Tibial nerve (tissue), 4 donors: ENCODE data around the gene ZNF691. TPM values are rescaled to one million over a fixed set of nuclear protein-coding genes. Genes with fewer than 3 reads are reported as not detected.

Experiments
- DNase-seq, 2 donors: peaks; one replicate each; pipeline ENCODE4 v3.0.0-alpha.2; 2019; ENCODE audit warnings: low spot score in 2 of 2
- H3K27ac ChIP-seq, 4 donors: fragments of 200-600 bp; sonication (generic) in 3 of 4; one replicate each; pipeline ENCODE4 v1.5.1; 2017 to 2019; ENCODE audit warnings: mild to moderate bottlenecking in 1 of 4
- H3K27me3 ChIP-seq, 2 donors: fragments of 200-600 bp; sonication (generic) in 1 of 2; one replicate each; pipeline versions ENCODE4 v1.5.1 to v1.6.0; 2017 to 2019
- H3K36me3 ChIP-seq, 3 donors: fragments of 200-600 bp; sonication (generic); one replicate each; pipeline ENCODE4 v1.5.1; 2018 to 2019
- H3K4me1 ChIP-seq, 4 donors: fragments of 200-600 bp; sonication (generic) in 3 of 4; one replicate each; pipeline ENCODE4 v1.5.1; 2017 to 2019
- H3K4me3 ChIP-seq, 4 donors: fragments of 200-600 bp; sonication (generic) in 3 of 4; one replicate each; pipeline ENCODE4 v1.5.1; 2017 to 2019; ENCODE audit warnings: mild to moderate bottlenecking in 1 of 4, moderate library complexity in 1 of 4
- H3K9me3 ChIP-seq, 4 donors: fragments of 200-600 bp; sonication (generic) in 3 of 4; one replicate each; pipeline ENCODE4 v1.5.1; 2017 to 2019
- EP300 ChIP-seq, 2 donors: sonication (generic); formaldehyde crosslinking; IDR thresholded peaks; one replicate each; pipeline ENCODE4 v1.6.1; 2017; ENCODE audit warnings: antibody characterized with exemption in 2 of 2, mild to moderate bottlenecking in 1 of 2
- POLR2A ChIP-seq, 2 donors: fragments of 450-650 bp; IDR thresholded peaks; one replicate each; pipeline ENCODE4 v1.6.1; 2017; ENCODE audit warnings: antibody characterized with exemption in 2 of 2, mild to moderate bottlenecking in 2 of 2, moderate library complexity in 2 of 2
- WGBS, 2 donors: methylation state at CpG; one replicate each; pipeline ENCODE4 v1.1.5; 2018; 5-methylcytosine and 5-hydroxymethylcytosine counted together
- total RNA-seq, 4 donors: library from RNA; depleted of rRNA; stranded (reverse); fragments of >200 nt; gene quantifications; one replicate each; pipeline ENCODE4 v1.1.0, GENCODE V29; 2016
- TF ChIP-seq, protein P1 (sequence below), 5 experiments: fragments of 200-600 bp in 3 of 5; fragments of 450-650 bp in 2 of 5; sonication (generic) in 3 of 5; IDR thresholded peaks; one replicate each; pipeline ENCODE4 v1.5.1; 2016 to 2019; ENCODE audit warnings: antibody characterized with exemption in 5 of 5, mild to moderate bottlenecking in 3 of 5, moderate library complexity in 2 of 5

Gene ZNF691
- total RNA-seq, 4 donors from 2014 or later: 14.1 to 20.5 (median 16.9) TPM

DNA sequence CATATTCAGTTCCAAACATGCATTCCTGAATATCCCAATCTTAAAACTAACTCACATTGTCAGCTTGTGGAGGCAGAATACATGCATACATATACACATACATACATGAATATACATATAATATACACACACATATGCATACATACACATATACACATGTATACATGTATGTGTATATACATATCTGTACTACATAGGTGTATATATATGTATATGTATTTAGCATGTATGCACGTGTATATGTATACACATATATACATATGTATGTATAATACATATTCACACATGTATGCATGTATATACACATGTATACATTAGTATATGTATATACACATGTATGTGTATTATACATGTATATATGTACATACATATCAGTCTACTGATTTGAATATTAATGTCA, 1.2 kb upstream of the ZNF691 start:
- Histone ChIP-seq H3K27ac (peak overlapping the region in 1 of 4 donors; percentile 65), H3K27me3 (no peaks in the 10 kb centered on the region), H3K9me3 (no peaks in the 10 kb centered on the region), H3K4me3 (no peak overlapping the region), H3K36me3 (peaks cover 0 to 39% (median 0%) of the 10 kb centered on the region in 3 donors), H3K4me1 (peaks cover 0 to 53% (median 10%) of the 10 kb centered on the region in 4 donors)
- 67 to 81% methylated on average over 1 of the region's 1 CpG for WGBS, 2 donors
- TF ChIP-seq, protein P1, sequence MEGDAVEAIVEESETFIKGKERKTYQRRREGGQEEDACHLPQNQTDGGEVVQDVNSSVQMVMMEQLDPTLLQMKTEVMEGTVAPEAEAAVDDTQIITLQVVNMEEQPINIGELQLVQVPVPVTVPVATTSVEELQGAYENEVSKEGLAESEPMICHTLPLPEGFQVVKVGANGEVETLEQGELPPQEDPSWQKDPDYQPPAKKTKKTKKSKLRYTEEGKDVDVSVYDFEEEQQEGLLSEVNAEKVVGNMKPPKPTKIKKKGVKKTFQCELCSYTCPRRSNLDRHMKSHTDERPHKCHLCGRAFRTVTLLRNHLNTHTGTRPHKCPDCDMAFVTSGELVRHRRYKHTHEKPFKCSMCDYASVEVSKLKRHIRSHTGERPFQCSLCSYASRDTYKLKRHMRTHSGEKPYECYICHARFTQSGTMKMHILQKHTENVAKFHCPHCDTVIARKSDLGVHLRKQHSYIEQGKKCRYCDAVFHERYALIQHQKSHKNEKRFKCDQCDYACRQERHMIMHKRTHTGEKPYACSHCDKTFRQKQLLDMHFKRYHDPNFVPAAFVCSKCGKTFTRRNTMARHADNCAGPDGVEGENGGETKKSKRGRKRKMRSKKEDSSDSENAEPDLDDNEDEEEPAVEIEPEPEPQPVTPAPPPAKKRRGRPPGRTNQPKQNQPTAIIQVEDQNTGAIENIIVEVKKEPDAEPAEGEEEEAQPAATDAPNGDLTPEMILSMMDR (IDR thresholded peaks at IDR 0.05): no peak
- no peak for TF ChIP-seq POLR2A (IDR thresholded peaks at IDR 0.05)
- TF ChIP-seq EP300 (IDR thresholded peaks at IDR 0.05): no peak
- no peak for DNase-seq

DNA sequence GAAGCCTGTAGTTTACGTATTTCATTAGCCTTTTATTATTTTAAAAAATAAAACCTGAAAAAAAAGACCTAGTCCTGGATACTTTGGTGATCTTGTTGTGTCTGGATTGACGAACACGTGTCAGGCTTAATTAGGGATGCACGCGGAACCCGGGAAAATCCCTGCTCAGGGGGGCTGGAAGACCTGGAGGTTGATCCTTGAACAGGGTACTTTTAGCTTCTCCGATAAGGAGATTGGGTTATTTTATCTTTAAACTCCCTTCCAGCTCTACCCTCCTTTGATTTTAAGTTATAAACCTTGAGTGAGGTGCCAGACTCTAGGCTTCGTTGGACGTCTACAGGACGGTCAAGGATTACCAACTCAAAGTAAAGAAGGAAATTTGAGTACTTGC, 552 bp upstream of the ZNF691 start:
- Histone ChIP-seq H3K4me1 (peaks cover 0 to 53% (median 10%) of the 10 kb centered on the region in 4 donors), H3K9me3 (no peaks in the 10 kb centered on the region), H3K27me3 (no peaks in the 10 kb centered on the region), H3K4me3 (peak overlapping the region; percentile 45 to 97 (median 80)), H3K27ac (peak overlapping the region in 2 of 4 donors; percentile 45 to 95), H3K36me3 (peaks cover 0 to 46% (median 0%) of the 10 kb centered on the region in 3 donors)
- WGBS, 2 donors: 10 to 11% methylated on average over 10 of the region's 10 CpGs
- TF ChIP-seq, protein P1 (IDR thresholded peaks at IDR 0.05): no peak
- TF ChIP-seq EP300 (IDR thresholded peaks at IDR 0.05): no peak
- no peak for TF ChIP-seq POLR2A (IDR thresholded peaks at IDR 0.05)
- no peak for DNase-seq

DNA sequence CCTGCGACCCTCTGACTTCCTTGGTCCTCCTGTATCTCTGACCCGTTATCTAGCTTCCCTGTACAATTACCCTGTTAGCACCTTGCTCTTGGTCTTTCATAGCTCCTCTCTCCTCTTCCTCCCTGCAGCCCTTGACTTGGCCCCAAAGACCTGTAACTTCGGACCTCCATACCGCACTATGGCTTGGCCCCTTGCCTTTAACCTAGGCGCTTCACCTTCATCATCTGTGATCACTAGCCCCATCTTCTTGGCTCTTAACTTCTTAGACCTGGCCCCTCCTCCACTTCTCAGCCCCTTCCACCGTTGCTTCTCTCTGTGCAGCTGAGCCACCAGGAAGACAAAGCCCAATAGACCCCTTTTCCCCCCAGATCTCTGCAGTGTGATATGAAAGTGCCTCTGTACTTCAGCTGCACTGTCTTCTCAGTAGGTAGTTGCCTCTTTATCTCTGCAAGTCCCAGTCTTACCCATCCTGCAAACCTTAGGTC, 740 bp downstream of the ZNF691 start:
- no peaks in the 10 kb centered on the region for H3K27me3 ChIP-seq
- peaks cover 0 to 53% (median 10%) of the 10 kb centered on the region in 4 donors for H3K4me1 ChIP-seq
- H3K4me3 ChIP-seq: peak overlapping the region; percentile 80 to 97 (median 89)
- H3K9me3 ChIP-seq: peaks cover 0 to 12% (median 0%) of the 10 kb centered on the region in 4 donors
- no peak for DNase-seq
- peak overlapping the region; percentile 76 to 95 (median 88) for H3K27ac ChIP-seq
- H3K36me3 ChIP-seq: peaks cover 0 to 48% (median 5%) of the 10 kb centered on the region in 3 donors
- TF ChIP-seq, protein P1 (IDR thresholded peaks at IDR 0.05): no peak
- no peak for TF ChIP-seq POLR2A (IDR thresholded peaks at IDR 0.05)
- whole genome bisulfite sequencing, 2 donors: 9 to 12% methylated on average over 6 of the region's 6 CpGs

DNA sequence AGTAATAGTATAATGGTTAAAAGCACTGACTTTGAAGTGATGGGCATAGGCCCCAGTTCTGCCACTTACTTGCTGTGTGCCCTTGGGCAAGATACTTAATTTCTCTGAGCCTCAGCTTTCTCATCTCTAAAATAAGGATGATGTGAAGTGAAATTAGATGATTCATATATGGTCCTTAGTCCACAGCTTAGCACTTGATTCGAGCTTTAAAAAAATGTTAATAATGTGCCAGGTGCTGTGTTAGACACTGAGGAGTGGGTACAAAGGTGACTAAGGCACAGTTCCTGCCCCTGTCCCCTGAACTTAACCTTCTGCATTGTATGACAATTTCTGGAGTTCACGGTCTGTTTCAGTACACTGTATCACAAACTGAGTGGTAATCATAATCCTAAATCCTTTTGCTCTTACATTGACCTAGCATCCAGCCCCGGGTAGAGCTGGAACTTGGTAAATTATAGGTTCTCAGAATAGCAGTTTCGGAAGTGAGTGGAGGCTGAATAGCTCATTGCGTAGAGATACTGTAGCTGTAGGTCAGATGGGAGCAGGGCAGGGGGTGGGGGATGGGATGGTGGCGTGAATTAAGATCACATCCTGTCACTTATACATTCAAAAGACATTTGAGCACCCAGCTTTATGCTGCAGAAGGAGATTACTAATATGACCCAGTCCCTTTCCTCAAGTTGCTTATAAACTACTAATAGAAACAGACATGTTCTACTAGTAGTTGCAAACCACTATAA, 1.5 kb downstream of the ZNF691 start:
- DNase-seq: no peak
- TF ChIP-seq, protein P1 (IDR thresholded peaks at IDR 0.05): no peak
- no peak for TF ChIP-seq EP300 (IDR thresholded peaks at IDR 0.05)
- TF ChIP-seq POLR2A (IDR thresholded peaks at IDR 0.05): no peak
- peaks cover 0 to 48% (median 5%) of the 10 kb centered on the region in 3 donors for H3K36me3 ChIP-seq
- H3K27me3 ChIP-seq: no peaks in the 10 kb centered on the region
- 61 to 66% methylated on average over 6 of the region's 6 CpGs for WGBS, 2 donors
- peaks cover 0 to 53% (median 10%) of the 10 kb centered on the region in 4 donors for H3K4me1 ChIP-seq
- H3K4me3 ChIP-seq: peak overlapping the region in 1 of 4 donors; percentile 97
- no peak overlapping the region for H3K27ac ChIP-seq
- H3K9me3 ChIP-seq: peaks cover 0 to 20% (median 0%) of the 10 kb centered on the region in 4 donors
